ENCODE data around the gene NYAP2. TPM values are rescaled to one million over a fixed set of nuclear protein-coding genes. Genes with fewer than 3 reads are reported as not detected.

Gene NYAP2
- total RNA-seq, 1 experiment from 2014 or later = not detected

- H3K36me3 ChIP-seq (ENCODE audit: control insufficient read depth in 1 of 2, insufficient read depth in 2 of 2, low read length in 2 of 2) = no peaks in the 10 kb centered on the region
- H3K9me2 ChIP-seq (ENCODE audit: insufficient read depth) = no peaks in the 10 kb centered on the region
- no peaks in the 10 kb centered on the region for H3K27me3 ChIP-seq (ENCODE audit: insufficient read depth, low read length)
- no peaks in the 10 kb centered on the region for H3K9me3 ChIP-seq (ENCODE audit: control insufficient read depth in 1 of 2, insufficient read depth in 1 of 2, low read depth in 1 of 2, low read length in 2 of 2)
- TF ChIP-seq SP1 (IDR thresholded peaks at IDR 0.05; ENCODE audit: low read depth) (no peak), MAX (IDR thresholded peaks at IDR 0.05) (no peak), ZNF274 (IDR thresholded peaks at IDR 0.05; ENCODE audit: low read depth, low read length) (no peak)
- no peak overlapping the region for H3K4me3 ChIP-seq (replicated peaks in 1 of 2; ENCODE audit: low read depth in 1 of 2, low read length in 2 of 2)
- H3K4me1 ChIP-seq (ENCODE audit: control insufficient read depth in 1 of 2, insufficient read depth in 2 of 2, low read length in 2 of 2) = no peaks in the 10 kb centered on the region
- intact Hi-C loops (cut with micrococcal nuclease) = no loop called here
- ATAC-seq (no peak), DNase-seq (ENCODE audit: low read depth, low spot score) (no peak)
- H4K20me1 ChIP-seq (ENCODE audit: insufficient read depth) = no peaks in the 10 kb centered on the region
- no peak overlapping the region for H3K27ac ChIP-seq (ENCODE audit: low read depth, low read length)
- no peak overlapping the region for H3K4me2 ChIP-seq (ENCODE audit: low read length)
- no peaks in the 10 kb centered on the region for H3K79me2 ChIP-seq (ENCODE audit: insufficient read depth, low read length)
- POLR2A ChIA-PET = no interaction called here
- no TSS peak for BruUV-seq (replicated peaks)
- H3K9ac ChIP-seq (ENCODE audit: low read length) = no peak overlapping the region
- CTCF ChIA-PET = no interaction called here
- RAD21 ChIA-PET (ENCODE audit: low non-redundant PET in 1 of 2, low total read pairs in 2 of 2, uncharacterized antibody in 2 of 2, unreplicated experiment in 2 of 2) = no interaction called here
- H2AFZ ChIP-seq (ENCODE audit: low read depth, low read length, poor library complexity, severe bottlenecking) = no peak overlapping the region
Observed at GRCh38 chr2:225636558-225636957, 237.0 kb downstream of the NYAP2 start.

- H3K9ac ChIP-seq (ENCODE audit: low read length) = no peak overlapping the region
- TF ChIP-seq POLR2A (IDR thresholded peaks at IDR 0.05; ENCODE audit: borderline replicate concordance, extremely low read depth, insufficient read depth, insufficient read length) (no peak), ZFX (IDR thresholded peaks at IDR 0.05) (no peak), YY1 (IDR thresholded peaks at IDR 0.05; ENCODE audit: extremely low read depth, insufficient replicate concordance, low read depth, low read length) (no peak), FOSL1 (IDR thresholded peaks at IDR 0.05; ENCODE audit: low read depth) (no peak), ZNF274 (IDR thresholded peaks at IDR 0.05; ENCODE audit: low read depth, low read length) (no peak), TCF7L2 (IDR thresholded peaks at IDR 0.05; ENCODE audit: borderline replicate concordance, extremely low read depth, insufficient read depth, insufficient read length) (no peak), SRF (IDR thresholded peaks at IDR 0.05; ENCODE audit: low read depth) (no peak), EZH2phosphoT487 (IDR thresholded peaks at IDR 0.05; ENCODE audit: borderline replicate concordance) (no peak), CBX3 (IDR thresholded peaks at IDR 0.05; ENCODE audit: low read depth) (no peak), EZH2 (IDR thresholded peaks at IDR 0.05) (no peak), EGR1 (IDR thresholded peaks at IDR 0.05; ENCODE audit: low read depth) (no peak), ELF1 (IDR thresholded peaks at IDR 0.05; ENCODE audit: borderline replicate concordance, low read depth) (no peak)
- TF ChIP-seq, protein P1, sequence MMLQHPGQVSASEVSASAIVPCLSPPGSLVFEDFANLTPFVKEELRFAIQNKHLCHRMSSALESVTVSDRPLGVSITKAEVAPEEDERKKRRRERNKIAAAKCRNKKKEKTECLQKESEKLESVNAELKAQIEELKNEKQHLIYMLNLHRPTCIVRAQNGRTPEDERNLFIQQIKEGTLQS (IDR thresholded peaks at IDR 0.05) = no peak
- no peaks in the 10 kb centered on the region for H3K79me2 ChIP-seq (ENCODE audit: insufficient read depth, low read length)
- H3K9me3 ChIP-seq (ENCODE audit: control insufficient read depth in 1 of 2, insufficient read depth in 1 of 2, low read depth in 1 of 2, low read length in 2 of 2) = no peaks in the 10 kb centered on the region
- ChIA-PET POLR2A (no interaction called here), CTCF (no interaction called here), RAD21 (ENCODE audit: low non-redundant PET in 1 of 2, low total read pairs in 2 of 2, uncharacterized antibody in 2 of 2, unreplicated experiment in 2 of 2) (no interaction called here)
- no peaks in the 10 kb centered on the region for H3K27me3 ChIP-seq (ENCODE audit: insufficient read depth, low read length)
- H3K9me2 ChIP-seq (ENCODE audit: insufficient read depth) = no peaks in the 10 kb centered on the region
- H3K27ac ChIP-seq (ENCODE audit: low read depth, low read length) = no peak overlapping the region
- intact Hi-C loops (cut with micrococcal nuclease) = no loop called here
- ATAC-seq = no peak
- H3K4me3 ChIP-seq (replicated peaks in 1 of 2; ENCODE audit: low read depth in 1 of 2, low read length in 2 of 2) = no peak overlapping the region
- no TSS peak for BruUV-seq (replicated peaks)
- no peaks in the 10 kb centered on the region for H3K36me3 ChIP-seq (ENCODE audit: control insufficient read depth in 1 of 2, insufficient read depth in 2 of 2, low read length in 2 of 2)
- no peaks in the 10 kb centered on the region for H4K20me1 ChIP-seq (ENCODE audit: insufficient read depth)
- H3K4me2 ChIP-seq (ENCODE audit: low read length) = no peak overlapping the region
- H3K4me1 ChIP-seq (ENCODE audit: control insufficient read depth in 1 of 2, insufficient read depth in 2 of 2, low read length in 2 of 2) = no peaks in the 10 kb centered on the region
- DNase-seq (ENCODE audit: low read depth, low spot score) = no peak
- no peak overlapping the region for H2AFZ ChIP-seq (ENCODE audit: low read depth, low read length, poor library complexity, severe bottlenecking)
Observed at GRCh38 chr2:225637259-225637658, 237.7 kb downstream of the NYAP2 start.

All from HCT116 (cell line).